VCaP (cell line): Measurements from ENCODE around the gene OR2G3.

Source experiments
- H3K27ac ChIP-seq: fragments of 450-650 bp; 2 replicates; pipeline ENCODE4 v1.5.1; 2017
- TF ChIP-seq, protein P1 (sequence below): fragments of 450-650 bp; conservative IDR thresholded peaks from 2 replicates; pipeline ENCODE4 v1.5.1; 2017; ENCODE audit warnings: mild to moderate bottlenecking, moderate library complexity

OR2G3 gene

DNA sequence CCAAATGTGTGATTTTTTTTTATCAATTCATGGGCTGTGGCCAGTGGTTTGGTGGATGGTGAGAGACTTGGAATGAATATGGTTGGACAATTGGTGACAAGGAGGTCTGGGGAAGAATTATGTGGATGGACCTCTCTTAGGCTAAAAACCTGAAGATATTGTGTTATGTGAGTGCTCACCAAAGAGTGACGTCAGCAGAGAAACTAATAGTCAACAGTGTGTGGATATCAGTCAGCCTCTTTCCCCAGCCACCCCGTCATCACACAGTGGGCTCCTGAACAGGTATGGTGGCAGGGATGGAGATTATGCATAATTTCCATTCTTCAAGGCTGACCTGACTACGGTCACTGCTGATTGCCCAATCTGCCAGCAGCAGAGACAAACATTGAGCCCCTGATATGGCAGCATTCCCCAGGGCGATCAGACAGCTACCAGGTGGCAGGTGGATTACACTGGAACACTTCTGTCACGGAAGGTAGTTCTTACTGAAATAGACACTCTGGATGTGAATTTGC lies 26.4 kb upstream of the OR2G3 start:
- TF ChIP-seq, protein P1, sequence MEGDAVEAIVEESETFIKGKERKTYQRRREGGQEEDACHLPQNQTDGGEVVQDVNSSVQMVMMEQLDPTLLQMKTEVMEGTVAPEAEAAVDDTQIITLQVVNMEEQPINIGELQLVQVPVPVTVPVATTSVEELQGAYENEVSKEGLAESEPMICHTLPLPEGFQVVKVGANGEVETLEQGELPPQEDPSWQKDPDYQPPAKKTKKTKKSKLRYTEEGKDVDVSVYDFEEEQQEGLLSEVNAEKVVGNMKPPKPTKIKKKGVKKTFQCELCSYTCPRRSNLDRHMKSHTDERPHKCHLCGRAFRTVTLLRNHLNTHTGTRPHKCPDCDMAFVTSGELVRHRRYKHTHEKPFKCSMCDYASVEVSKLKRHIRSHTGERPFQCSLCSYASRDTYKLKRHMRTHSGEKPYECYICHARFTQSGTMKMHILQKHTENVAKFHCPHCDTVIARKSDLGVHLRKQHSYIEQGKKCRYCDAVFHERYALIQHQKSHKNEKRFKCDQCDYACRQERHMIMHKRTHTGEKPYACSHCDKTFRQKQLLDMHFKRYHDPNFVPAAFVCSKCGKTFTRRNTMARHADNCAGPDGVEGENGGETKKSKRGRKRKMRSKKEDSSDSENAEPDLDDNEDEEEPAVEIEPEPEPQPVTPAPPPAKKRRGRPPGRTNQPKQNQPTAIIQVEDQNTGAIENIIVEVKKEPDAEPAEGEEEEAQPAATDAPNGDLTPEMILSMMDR = no peak
- H3K27ac ChIP-seq = no peak overlapping the region

DNA sequence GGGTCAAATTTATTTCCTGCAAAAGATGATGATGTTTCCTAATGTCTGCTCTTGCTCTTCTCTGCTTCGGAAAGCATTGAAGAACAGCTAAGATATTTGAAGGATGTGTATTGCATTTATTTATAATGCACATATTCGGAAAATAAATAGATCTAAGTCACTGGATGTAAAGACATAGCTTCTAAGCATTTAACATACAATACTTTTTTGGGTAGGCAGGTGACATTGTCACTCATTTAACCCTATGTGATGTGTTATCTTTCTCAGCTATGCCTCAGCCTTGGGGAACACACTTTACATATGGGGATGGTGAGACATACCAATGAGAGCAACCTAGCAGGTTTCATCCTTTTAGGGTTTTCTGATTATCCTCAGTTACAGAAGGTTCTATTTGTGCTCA lies 17.3 kb upstream of the OR2G3 start, which contains the start of gene OR2G2:
TSS of gene OR2G2 (plus strand) at position 301 of the 400 bp plus-strand sequence. CDS start at position 301, 0 bp downstream.
- H3K27ac ChIP-seq = no peak within 1 kb of the TSS
- TF ChIP-seq, protein P1 = no peak

DNA sequence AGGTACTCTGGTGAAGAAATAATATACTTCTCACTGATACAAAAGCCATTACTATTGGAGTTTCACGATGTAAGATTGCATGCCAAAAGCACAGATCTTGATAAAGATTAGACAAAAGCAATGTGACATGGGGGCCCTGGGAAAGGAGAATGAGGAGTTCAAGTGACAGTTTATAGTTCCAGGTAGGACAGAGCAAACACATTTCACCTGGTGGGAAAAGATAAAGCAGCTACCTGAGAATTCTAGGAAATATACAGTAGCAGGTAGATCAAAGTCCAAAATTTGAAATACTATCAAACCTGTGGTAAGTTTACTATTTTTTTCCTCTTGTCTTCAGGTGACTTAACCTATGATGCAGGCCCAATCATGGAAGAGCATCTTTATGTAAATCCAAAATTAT lies 8.0 kb downstream of the OR2G3 start:
- TF ChIP-seq, protein P1 = no peak
- no peak overlapping the region for H3K27ac ChIP-seq

DNA sequence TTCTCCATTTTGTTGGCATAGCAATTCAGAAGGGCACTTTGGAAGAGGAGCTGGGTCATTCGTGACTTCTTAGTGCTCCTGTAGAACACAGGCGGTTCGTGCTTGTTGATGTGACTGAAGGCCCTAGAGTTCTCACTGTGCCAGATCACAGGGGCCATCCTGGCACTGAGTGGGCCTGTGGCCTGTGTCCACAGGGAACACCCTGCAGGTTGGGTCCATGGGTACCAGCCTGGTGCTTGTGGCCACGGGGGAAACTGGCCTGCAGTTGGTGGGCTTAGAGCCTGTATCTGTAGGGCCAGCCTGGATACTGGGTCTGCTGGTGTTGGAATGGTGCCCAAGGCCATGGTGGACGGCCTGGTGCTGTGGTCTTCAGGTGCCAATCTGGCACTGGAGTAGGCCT lies 9.2 kb downstream of the OR2G3 start:
- H3K27ac ChIP-seq = no peak overlapping the region
- TF ChIP-seq, protein P1 = no peak

DNA sequence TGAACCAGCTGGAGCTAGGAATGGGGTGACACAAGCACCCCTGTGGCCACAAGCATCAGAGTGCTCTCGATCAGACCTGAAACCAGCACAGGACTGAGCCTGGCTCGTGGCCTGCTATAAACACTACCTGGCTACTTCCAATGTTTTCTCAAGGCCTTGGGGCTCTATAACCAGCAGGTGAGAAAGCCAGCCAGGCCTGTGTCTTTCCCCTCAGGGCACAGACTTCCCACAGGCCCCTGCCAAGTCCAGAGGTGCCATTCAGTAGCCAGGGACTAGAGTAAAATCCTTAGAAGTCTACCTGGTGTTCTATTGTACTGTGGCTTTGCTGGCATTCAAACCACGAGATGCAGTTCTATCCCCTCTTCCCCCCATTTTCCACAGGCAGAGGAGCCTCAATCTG lies 22.6 kb downstream of the OR2G3 start:
- TF ChIP-seq, protein P1 = no peak

DNA sequence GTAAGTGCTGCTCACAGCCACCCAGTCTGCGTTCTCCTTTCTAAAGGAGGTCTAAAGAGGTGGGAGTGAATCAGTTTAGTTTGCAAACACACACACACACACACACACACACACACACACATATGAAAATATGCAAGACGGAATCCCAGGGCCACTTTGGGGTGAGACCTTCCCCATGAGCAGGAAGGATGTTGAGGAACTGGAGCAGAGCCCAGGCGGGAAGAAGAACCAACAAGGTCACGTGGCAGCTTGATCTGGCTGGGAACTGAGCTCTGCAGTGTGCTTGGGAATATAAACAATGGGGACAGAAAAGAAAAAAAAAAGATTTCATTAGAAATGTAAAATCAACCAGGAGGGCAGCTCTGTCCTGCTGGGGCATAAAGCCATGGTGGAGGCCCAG lies 32.6 kb downstream of the OR2G3 start:
- no peak overlapping the region for H3K27ac ChIP-seq
- TF ChIP-seq, protein P1 = no peak

More for the DNA sequence above, 22.6 kb downstream of the OR2G3 start:
- H3K27ac ChIP-seq = no peak overlapping the region

DNA sequence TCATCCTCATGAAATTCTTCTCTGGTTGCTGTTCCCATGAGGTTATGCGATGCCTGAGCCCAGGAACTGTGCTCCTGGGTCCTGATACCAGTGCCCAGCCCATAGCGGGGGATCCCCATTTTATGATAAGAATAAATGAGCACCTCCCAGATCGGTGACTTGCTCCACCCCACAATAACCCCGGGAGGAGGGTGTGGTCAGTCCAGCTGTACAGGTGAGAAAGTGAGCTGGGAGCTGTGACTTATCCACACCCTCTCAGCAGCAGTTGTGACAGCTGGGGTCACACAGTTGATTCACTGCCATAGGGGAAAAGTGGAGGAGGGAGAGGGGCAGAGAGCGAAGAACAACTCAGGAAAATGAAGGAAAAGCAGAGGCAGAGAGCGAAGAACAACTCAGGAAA lies 33.4 kb downstream of the OR2G3 start:
- H3K27ac ChIP-seq = peak overlapping the region; percentile 52; the same call in 1 of the 2 replicates
- TF ChIP-seq, protein P1 = no peak
